GM23338 (cell line): ENCODE measurements around the gene FAM78A. TPM values are rescaled to one million over a fixed set of nuclear protein-coding genes. Genes with fewer than 3 reads are reported as not detected.

Source experiments
- ATAC-seq: fragments of 200-7000 bp; cut with Tn5 transposase; 3 replicates; pipeline ENCODE4 v1.9.1; 2020
- DNase-seq: peaks from one replicate; pipeline ENCODE4 v3.0.0-alpha.2; 2015; ENCODE audit warnings: low spot score
- H2AFZ ChIP-seq: fragments of 200-600 bp; sonication (generic); 2 replicates; pipeline ENCODE4 v1.8.0; 2016; ENCODE audit warnings: antibody characterized with exemption, mild to moderate bottlenecking, moderate library complexity
- H3F3A ChIP-seq: fragments of 200-600 bp; sonication (generic); replicated peaks from 2 replicates; pipeline ENCODE4 v1.8.0; 2017; ENCODE audit warnings: antibody characterized with exemption, mixed run types, low read depth
- H3K27ac ChIP-seq: fragments of 200-600 bp; sonication (generic); 2 replicates; pipeline ENCODE4 v1.6.1; 2016; ENCODE audit warnings: low read depth
- H3K27me3 ChIP-seq: fragments of 200-600 bp; sonication (generic); 2 replicates; pipeline ENCODE4 v1.8.0; 2016; ENCODE audit warnings: mild to moderate bottlenecking, mixed run types, moderate library complexity; ENCODE audit not compliant: insufficient read depth
- H3K36me3 ChIP-seq: fragments of 200-600 bp; sonication (generic); 2 replicates; pipeline ENCODE4 v1.8.0; 2016; ENCODE audit warnings: mild to moderate bottlenecking; ENCODE audit not compliant: insufficient read depth
- H3K4me1 ChIP-seq: fragments of 200-600 bp; sonication (generic); 2 replicates; pipeline ENCODE4 v1.8.0; 2016; ENCODE audit warnings: mild to moderate bottlenecking, moderate library complexity; ENCODE audit not compliant: insufficient read depth
- H3K4me2 ChIP-seq: fragments of 200-600 bp; sonication (generic); 2 replicates; pipeline ENCODE4 v1.7.1; 2017; ENCODE audit warnings: mixed run types
- H3K4me3 ChIP-seq: fragments of 200-600 bp; sonication (generic); 2 replicates; pipeline ENCODE4 v1.6.1; 2016; ENCODE audit warnings: mixed run types
- H3K79me2 ChIP-seq: fragments of 200-600 bp; sonication (generic); replicated peaks from 2 replicates; pipeline ENCODE4 v1.8.0; 2017; ENCODE audit warnings: mild to moderate bottlenecking; ENCODE audit not compliant: insufficient read depth
- H3K9me2 ChIP-seq: fragments of 200-600 bp; sonication (generic); 2 replicates; pipeline ENCODE4 v1.8.0; 2017; ENCODE audit not compliant: insufficient read depth
- H4K20me1 ChIP-seq: fragments of 200-600 bp; sonication (generic); replicated peaks from 2 replicates; pipeline ENCODE4 v1.8.0; 2017; ENCODE audit warnings: mild to moderate bottlenecking; ENCODE audit not compliant: insufficient read depth
- H3K27ac Mint-ChIP-seq: 2 replicates; pipeline ENCODE4 v1.8.0; 2020; ENCODE audit warnings: inconsistent platforms, mild to moderate bottlenecking, moderate library complexity, mixed read lengths
- H3K27me3 Mint-ChIP-seq: 3 replicates; pipeline ENCODE4 v1.8.0; 2022; ENCODE audit warnings: low read depth, mild to moderate bottlenecking, moderate library complexity, mixed read lengths, inconsistent platforms; ENCODE audit not compliant: insufficient read depth, poor library complexity
- H3K36me3 Mint-ChIP-seq: 3 replicates; pipeline ENCODE4 v1.8.0; 2021; ENCODE audit warnings: low read depth, mild to moderate bottlenecking, inconsistent platforms, moderate library complexity, mixed read lengths
- H3K4me1 Mint-ChIP-seq: 3 replicates; pipeline ENCODE4 v1.8.0; 2020; ENCODE audit warnings: mild to moderate bottlenecking, inconsistent platforms, mixed read lengths
- H3K4me3 Mint-ChIP-seq: 3 replicates; pipeline ENCODE4 v1.8.0; 2021; ENCODE audit warnings: moderate library complexity, mild to moderate bottlenecking, inconsistent platforms, mixed read lengths
- H3K9me3 Mint-ChIP-seq: 3 replicates; pipeline ENCODE4 v1.8.0; 2020; ENCODE audit warnings: moderate library complexity, mild to moderate bottlenecking, inconsistent platforms, mixed read lengths
- CREB1 ChIP-seq: fragments of 250-450 bp; sonication (Bioruptor Pico); IDR thresholded peaks from 2 replicates; pipeline ENCODE4 v1.5.0; 2020; ENCODE audit warnings: low read depth, mild to moderate bottlenecking, moderate library complexity
- CTCF ChIP-seq, 2 experiments: fragments of 200-600 bp in 1 of 2; sonication (generic) in 1 of 2; conservative IDR thresholded peaks; 2 replicates each; pipeline versions ENCODE4 v1.5.1 to v1.6.1; 2016 to 2017; ENCODE audit warnings: antibody characterized with exemption in 2 of 2, low read depth in 2 of 2, mild to moderate bottlenecking in 2 of 2, moderate library complexity in 1 of 2
- ETS1 ChIP-seq: IDR thresholded peaks from 2 replicates; pipeline ENCODE4 v1.6.1; 2016; ENCODE audit warnings: antibody characterized with exemption
- EZH2 ChIP-seq: fragments of 200-600 bp; sonication (generic); IDR thresholded peaks from one replicate; pipeline ENCODE4 v1.8.0; 2017; ENCODE audit warnings: antibody characterized with exemption, mild to moderate bottlenecking, low read depth; ENCODE audit not compliant: unreplicated experiment
- EZH2phosphoT487 ChIP-seq: fragments of 200-600 bp; sonication (generic); IDR thresholded peaks from one replicate; pipeline ENCODE4 v1.8.1; 2018; ENCODE audit warnings: antibody characterized with exemption; ENCODE audit not compliant: unreplicated experiment
- JUNB ChIP-seq: IDR thresholded peaks from one replicate; pipeline ENCODE4 v1.6.1; 2016; ENCODE audit warnings: antibody characterized with exemption; ENCODE audit not compliant: unreplicated experiment
- NANOG ChIP-seq: IDR thresholded peaks from 2 replicates; pipeline ENCODE4 v1.6.1; 2016; ENCODE audit warnings: antibody characterized with exemption, borderline replicate concordance
- POLR2AphosphoS5 ChIP-seq: IDR thresholded peaks from 2 replicates; pipeline ENCODE4 v1.6.1; 2016; ENCODE audit warnings: antibody characterized with exemption, low read depth
- STAT1 ChIP-seq: IDR thresholded peaks from one replicate; pipeline ENCODE4 v1.6.1; 2016; ENCODE audit warnings: antibody characterized with exemption; ENCODE audit not compliant: unreplicated experiment
- ZNF114 ChIP-seq: fragments of 250-450 bp; sonication (Bioruptor Pico); IDR thresholded peaks from 2 replicates; pipeline ENCODE4 v1.5.0; 2020; ENCODE audit warnings: mild to moderate bottlenecking, moderate library complexity
- ZNF331 ChIP-seq: fragments of 250-450 bp; sonication (Bioruptor Pico); IDR thresholded peaks from 2 replicates; pipeline ENCODE4 v1.5.0; 2020; ENCODE audit warnings: low read depth, mild to moderate bottlenecking, moderate library complexity
- ZNF462 ChIP-seq: fragments of 250-450 bp; sonication (Bioruptor Pico); IDR thresholded peaks from 2 replicates; pipeline ENCODE4 v1.5.0; 2020; ENCODE audit warnings: mild to moderate bottlenecking, moderate library complexity
- polyA plus RNA-seq: library from polyadenylated mRNA; unstranded; fragments of >200 nt; fragmentation: Nextera tagmentation; extraction: Ambion mirVana; gene quantifications from 2 replicates; pipeline ENCODE4 v1.2.1, GENCODE V29; 2016
- total RNA-seq: library from RNA; depleted of rRNA; stranded (reverse); fragments of >200 nt; shearing (Covaris generic); gene quantifications from 2 replicates; pipeline ENCODE4 v1.2.3, GENCODE V29; 2014
- TF ChIP-seq, protein P1 (sequence below): IDR thresholded peaks from one replicate; pipeline ENCODE4 v1.6.1; 2018; ENCODE audit warnings: antibody characterized with exemption; ENCODE audit not compliant: unreplicated experiment

Gene FAM78A
- total and polyA plus RNA-seq, 2 experiments from 2014 or later, result 0.57 to 2.1 TPM

- no peaks in the 10 kb centered on the region for H3K36me3 Mint-ChIP-seq
- DNase-seq, result peak; percentile 0
- H3K4me3 Mint-ChIP-seq, result no peak overlapping the region
- no peaks in the 10 kb centered on the region for H3K9me3 Mint-ChIP-seq
- no peaks in the 10 kb centered on the region for H3K9me2 ChIP-seq
- no peaks in the 10 kb centered on the region for H3K4me1 ChIP-seq
- H2AFZ ChIP-seq, result no peak overlapping the region
- ATAC-seq, result no peak
- peaks cover 10% of the 10 kb centered on the region for H3K27me3 Mint-ChIP-seq
- H4K20me1 ChIP-seq, result no peaks in the 10 kb centered on the region
- H3K27me3 ChIP-seq, result no peaks in the 10 kb centered on the region
- peaks cover 6% of the 10 kb centered on the region; the same call in 2 of the 3 replicates for H3K4me1 Mint-ChIP-seq
- H3K4me2 ChIP-seq, result no peak overlapping the region
- H3K27ac ChIP-seq, result no peak overlapping the region
- no peaks in the 10 kb centered on the region for H3K36me3 ChIP-seq
- no peaks in the 10 kb centered on the region for H3K79me2 ChIP-seq
- TF ChIP-seq, protein P1, sequence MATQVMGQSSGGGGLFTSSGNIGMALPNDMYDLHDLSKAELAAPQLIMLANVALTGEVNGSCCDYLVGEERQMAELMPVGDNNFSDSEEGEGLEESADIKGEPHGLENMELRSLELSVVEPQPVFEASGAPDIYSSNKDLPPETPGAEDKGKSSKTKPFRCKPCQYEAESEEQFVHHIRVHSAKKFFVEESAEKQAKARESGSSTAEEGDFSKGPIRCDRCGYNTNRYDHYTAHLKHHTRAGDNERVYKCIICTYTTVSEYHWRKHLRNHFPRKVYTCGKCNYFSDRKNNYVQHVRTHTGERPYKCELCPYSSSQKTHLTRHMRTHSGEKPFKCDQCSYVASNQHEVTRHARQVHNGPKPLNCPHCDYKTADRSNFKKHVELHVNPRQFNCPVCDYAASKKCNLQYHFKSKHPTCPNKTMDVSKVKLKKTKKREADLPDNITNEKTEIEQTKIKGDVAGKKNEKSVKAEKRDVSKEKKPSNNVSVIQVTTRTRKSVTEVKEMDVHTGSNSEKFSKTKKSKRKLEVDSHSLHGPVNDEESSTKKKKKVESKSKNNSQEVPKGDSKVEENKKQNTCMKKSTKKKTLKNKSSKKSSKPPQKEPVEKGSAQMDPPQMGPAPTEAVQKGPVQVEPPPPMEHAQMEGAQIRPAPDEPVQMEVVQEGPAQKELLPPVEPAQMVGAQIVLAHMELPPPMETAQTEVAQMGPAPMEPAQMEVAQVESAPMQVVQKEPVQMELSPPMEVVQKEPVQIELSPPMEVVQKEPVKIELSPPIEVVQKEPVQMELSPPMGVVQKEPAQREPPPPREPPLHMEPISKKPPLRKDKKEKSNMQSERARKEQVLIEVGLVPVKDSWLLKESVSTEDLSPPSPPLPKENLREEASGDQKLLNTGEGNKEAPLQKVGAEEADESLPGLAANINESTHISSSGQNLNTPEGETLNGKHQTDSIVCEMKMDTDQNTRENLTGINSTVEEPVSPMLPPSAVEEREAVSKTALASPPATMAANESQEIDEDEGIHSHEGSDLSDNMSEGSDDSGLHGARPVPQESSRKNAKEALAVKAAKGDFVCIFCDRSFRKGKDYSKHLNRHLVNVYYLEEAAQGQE, result no peak
- TF ChIP-seq NANOG (no peak), JUNB (no peak), EZH2 (no peak), CREB1 (no peak), STAT1 (no peak), ZNF331 (CRISPR knock-in tag) (no peak), ZNF114 (CRISPR knock-in tag) (no peak), ETS1 (no peak), CTCF (conservative IDR thresholded peaks at IDR 0.05; ENCODE audit: low read depth in 2 of 2) (no peak), POLR2AphosphoS5 (no peak), EZH2phosphoT487 (no peak), ZNF462 (CRISPR knock-in tag) (no peak)
- H3K4me3 ChIP-seq, result no peak overlapping the region
- 0 out of 2 replicates have a peak, but pooled peaks cover 9% of the 10 kb centered on the region for H3F3A ChIP-seq
- H3K27ac Mint-ChIP-seq, result no peak overlapping the region
Measured at GRCh38 chr9:131252120-131252519, 24.2 kb downstream of the FAM78A start.
